Muscle of leg (tissue), 9 donors: ENCODE data around the gene CELA2B. TPM values are rescaled to one million over a fixed set of nuclear protein-coding genes. Genes with fewer than 3 reads are reported as not detected.

Experiments used
- polyA plus RNA-seq, 8 donors: library from polyadenylated mRNA; unstranded; fragments of 120-200 nt; gene quantifications; one replicate each; pipeline versions ENCODE4 v1.2.1 to v1.2.3, GENCODE V29; 2013; ENCODE audit warnings: inconsistent platforms in 1 of 8, low replicate concordance in 1 of 8; ENCODE audit not compliant: insufficient read length in 8 of 8, insufficient read depth in 1 of 8
- total RNA-seq: library from RNA; stranded (reverse); fragments of 120-200 nt; gene quantifications from one replicate; pipeline ENCODE4 v1.2.4, GENCODE V29; 2013

CELA2B gene
- total and polyA plus RNA-seq, 9 donors: 2.2 to 5.7 (median 3.6) TPM

Other genes starting within 250 kb of the CELA2B start
- 1.7 TPM for gene FHAD1, start 228.9 kb upstream of the CELA2B start, total RNA-seq
- gene FHAD1, start 228.9 kb upstream of the CELA2B start, polyA plus RNA-seq: 1 to 10 TPM in 7 of 8 donors, under 1 TPM in 1; 0.82 to 2.1 (median 1.3) TPM
- 18.3 TPM for gene EFHD2, start 66.2 kb upstream of the CELA2B start, total RNA-seq
- 10 to 100 TPM; 28.2 to 40.8 (median 34.0) TPM for gene EFHD2, start 66.2 kb upstream of the CELA2B start, polyA plus RNA-seq
- gene CTRC, start 37.7 kb upstream of the CELA2B start, total RNA-seq: 0.13 TPM
- gene CTRC, start 37.7 kb upstream of the CELA2B start, polyA plus RNA-seq: 1 to 10 TPM in 2 of 8 donors, under 1 TPM in 6; 0.07 to 2.2 (median 0.46) TPM
- 0.13 TPM for gene CELA2A, start 19.4 kb upstream of the CELA2B start, total RNA-seq
- gene CELA2A, start 19.4 kb upstream of the CELA2B start, polyA plus RNA-seq: under 1 TPM in 3 of 8 donors, not detected in 5; 0.37 to 0.40 (median 0.38) TPM
- gene CASP9, start 48.1 kb downstream of the CELA2B start, total RNA-seq: 9.4 TPM
- gene CASP9, start 48.1 kb downstream of the CELA2B start, polyA plus RNA-seq: 10 to 100 TPM; 15.1 to 21.4 (median 18.5) TPM
- gene DNAJC16, start 50.7 kb downstream of the CELA2B start, total RNA-seq: 10.7 TPM
- 10 to 100 TPM; 10.6 to 16.5 (median 13.1) TPM for gene DNAJC16, start 50.7 kb downstream of the CELA2B start, polyA plus RNA-seq
- 4.3 TPM for gene AGMAT, start 108.9 kb downstream of the CELA2B start, total RNA-seq
- gene AGMAT, start 108.9 kb downstream of the CELA2B start, polyA plus RNA-seq: 1 to 10 TPM; 1.4 to 5.1 (median 2.6) TPM
- gene DDI2, start 141.4 kb downstream of the CELA2B start, total RNA-seq: 20.6 TPM
- 10 to 100 TPM; 12.3 to 24.1 (median 18.2) TPM for gene DDI2, start 141.4 kb downstream of the CELA2B start, polyA plus RNA-seq
- gene PLEKHM2, start 208.2 kb downstream of the CELA2B start, total RNA-seq: 29.9 TPM
- 10 to 100 TPM; 40.2 to 55.6 (median 51.1) TPM for gene PLEKHM2, start 208.2 kb downstream of the CELA2B start, polyA plus RNA-seq